ENCODE data around the gene PEX7. TPM values are rescaled to one million over a fixed set of nuclear protein-coding genes. Genes with fewer than 3 reads are reported as not detected.

Gene PEX7
- total RNA-seq, 1 experiment from 2014 or later = 8.1 TPM

GRCh38 chr6:136869451-136869850 is 47.1 kb downstream of the PEX7 start:
- no TSS peak for BruUV-seq (replicated peaks)
- Histone ChIP-seq H4K20me1 (ENCODE audit: insufficient read depth) (no peaks in the 10 kb centered on the region), H3K9me3 (ENCODE audit: control insufficient read depth in 1 of 2, insufficient read depth in 1 of 2, low read depth in 1 of 2, low read length in 2 of 2) (peaks cover 0 to 11% of the 10 kb centered on the region in 2 experiments; a peak in 1 of 4 replicates), H3K9me2 (ENCODE audit: insufficient read depth) (no peaks in the 10 kb centered on the region), H3K27ac (ENCODE audit: low read depth, low read length) (no peak overlapping the region), H3K79me2 (ENCODE audit: insufficient read depth, low read length) (no peaks in the 10 kb centered on the region), H3K4me3 (replicated peaks in 1 of 2; ENCODE audit: low read depth in 1 of 2, low read length in 2 of 2) (no peak overlapping the region), H2AFZ (ENCODE audit: low read depth, low read length, poor library complexity, severe bottlenecking) (no peak overlapping the region), H3K36me3 (ENCODE audit: control insufficient read depth in 1 of 2, insufficient read depth in 2 of 2, low read length in 2 of 2) (peaks cover 0 to 23% of the 10 kb centered on the region in 2 experiments; a peak in 2 of 4 replicates), H3K27me3 (ENCODE audit: insufficient read depth, low read length) (no peaks in the 10 kb centered on the region), H3K4me2 (ENCODE audit: low read length) (no peak overlapping the region), H3K9ac (ENCODE audit: low read length) (no peak overlapping the region), H3K4me1 (ENCODE audit: control insufficient read depth in 1 of 2, insufficient read depth in 2 of 2, low read length in 2 of 2) (no peaks in the 10 kb centered on the region)
- intact Hi-C loops (cut with micrococcal nuclease) = no loop called here
- ChIA-PET RAD21 (ENCODE audit: low non-redundant PET in 1 of 2, low total read pairs in 2 of 2, uncharacterized antibody in 2 of 2, unreplicated experiment in 2 of 2) (no interaction called here), POLR2A (no interaction called here), CTCF (no interaction called here)
- DNase-seq (ENCODE audit: low read depth, low spot score) (no peak), ATAC-seq (no peak)
- TF ChIP-seq EZH2 (IDR thresholded peaks at IDR 0.05) (no peak), POLR2AphosphoS5 (IDR thresholded peaks at IDR 0.05; ENCODE audit: low read depth, low read length) (no peak), FOSL1 (IDR thresholded peaks at IDR 0.05; ENCODE audit: low read depth) (no peak), POLR2A (IDR thresholded peaks at IDR 0.05; ENCODE audit: borderline replicate concordance, extremely low read depth, insufficient read depth, insufficient read length) (no peak), CTCF (IDR thresholded peaks at IDR 0.05 in 2 of 3, conservative IDR thresholded peaks at IDR 0.05 in 1 of 3; ENCODE audit: borderline replicate concordance in 1 of 3, insufficient read depth in 1 of 3, low read depth in 2 of 3, low read length in 2 of 3) (no peak), SIN3A (IDR thresholded peaks at IDR 0.05; ENCODE audit: low read depth) (no peak), EGR1 (IDR thresholded peaks at IDR 0.05; ENCODE audit: low read depth) (no peak), SP1 (IDR thresholded peaks at IDR 0.05; ENCODE audit: low read depth) (no peak), RAD21 (IDR thresholded peaks at IDR 0.05; ENCODE audit: low read depth) (no peak), ZBTB33 (IDR thresholded peaks at IDR 0.05; ENCODE audit: extremely low read depth, insufficient replicate concordance, low read length) (no peak), SRF (IDR thresholded peaks at IDR 0.05; ENCODE audit: low read depth) (no peak), REST (IDR thresholded peaks at IDR 0.05; ENCODE audit: low read depth) (no peak), MAX (IDR thresholded peaks at IDR 0.05) (no peak), ZFX (IDR thresholded peaks at IDR 0.05) (no peak), EZH2phosphoT487 (IDR thresholded peaks at IDR 0.05; ENCODE audit: borderline replicate concordance) (no peak), ZNF274 (IDR thresholded peaks at IDR 0.05; ENCODE audit: low read depth, low read length) (no peak), TCF7L2 (IDR thresholded peaks at IDR 0.05; ENCODE audit: borderline replicate concordance, extremely low read depth, insufficient read depth, insufficient read length) (no peak)

All from HCT116 (cell line).